Stimulated activated CD8-positive, alpha-beta memory T cell treated with anti-CD3 and anti-CD28 coated beads, Interleukin-12 subunit alpha, Interleukin-12 subunit beta, amount 100 ng/mL, for 1 hour (primary cell): ENCODE data around the gene NIPA2.

Experiments
- DNase-seq: peaks from one replicate; pipeline ENCODE4 v3.0.0-alpha.2; 2020; ENCODE audit warnings: low read depth

The NIPA2 gene

DNA sequence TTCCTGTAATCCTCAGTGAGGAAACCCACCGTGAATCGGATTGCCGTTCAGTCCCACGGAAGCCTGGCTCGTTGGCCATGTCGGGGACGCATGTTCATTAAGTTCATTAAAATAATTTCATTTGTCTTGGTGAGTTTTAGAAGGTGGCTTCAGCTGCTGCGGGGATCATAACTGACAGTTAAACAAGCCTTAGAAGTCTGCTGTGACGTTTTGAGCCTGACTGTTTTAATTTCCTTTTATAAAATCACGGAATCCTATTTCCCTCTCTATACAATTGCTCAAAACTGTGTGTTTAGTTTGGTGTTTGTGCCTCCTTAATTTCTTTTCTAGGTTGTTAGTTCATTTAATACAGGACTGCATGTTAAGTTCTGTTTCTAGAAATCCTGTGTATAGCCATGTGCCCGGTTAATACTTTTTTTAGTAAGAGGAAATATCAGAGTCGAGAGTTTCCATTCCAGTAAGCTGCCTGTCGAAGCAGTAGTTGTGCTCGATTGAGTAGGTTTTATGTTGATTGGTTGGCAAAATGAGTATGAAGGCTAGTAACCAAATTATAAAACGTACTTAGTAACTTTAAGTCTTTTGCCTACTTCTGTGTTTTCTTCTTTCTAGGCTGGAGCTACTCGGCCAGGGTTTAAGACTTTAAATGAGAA lies 705 bp downstream of the NIPA2 start:
- DNase-seq: no peak

DNA sequence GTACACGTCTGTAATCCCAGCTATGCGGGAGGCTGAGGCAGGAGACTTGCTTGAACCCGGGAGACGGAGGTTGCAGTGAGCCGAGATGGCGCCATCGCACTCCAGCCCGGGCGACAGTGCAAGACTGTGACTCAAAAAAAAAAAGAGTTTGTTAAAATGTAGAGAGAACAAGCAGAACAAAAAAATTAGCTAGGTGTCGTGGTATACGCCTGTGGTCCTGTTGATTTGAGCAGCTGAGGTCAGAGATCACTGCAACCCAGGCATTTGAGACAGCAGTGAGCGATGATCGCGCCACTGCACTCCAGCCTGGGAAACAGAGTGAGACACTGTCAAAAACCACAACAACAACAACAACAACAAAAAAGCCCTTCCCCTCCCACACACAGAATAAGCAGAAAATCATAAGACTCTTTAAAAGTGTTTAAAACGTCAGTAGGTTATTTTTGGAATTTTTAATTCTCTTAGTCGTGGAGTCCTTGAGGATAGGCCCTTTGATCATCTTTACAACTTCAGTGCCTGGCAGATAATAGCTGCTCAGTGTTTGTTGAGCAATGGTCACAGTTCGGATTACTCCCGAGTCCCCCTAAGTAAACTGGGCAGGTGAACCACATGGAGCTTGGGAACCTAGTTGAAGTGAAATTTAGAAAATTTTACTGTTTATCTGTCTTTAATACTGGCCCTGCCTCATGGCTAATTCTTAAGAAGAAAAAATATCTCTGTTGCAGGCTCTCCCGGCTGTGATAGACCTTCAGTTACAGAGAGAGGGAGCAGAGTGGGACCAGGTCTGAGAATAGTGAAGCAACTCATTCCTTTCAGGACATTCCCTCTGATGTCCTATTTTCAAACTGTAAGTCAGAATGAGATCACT lies 6.2 kb downstream of the NIPA2 start:
- DNase-seq: no peak

DNA sequence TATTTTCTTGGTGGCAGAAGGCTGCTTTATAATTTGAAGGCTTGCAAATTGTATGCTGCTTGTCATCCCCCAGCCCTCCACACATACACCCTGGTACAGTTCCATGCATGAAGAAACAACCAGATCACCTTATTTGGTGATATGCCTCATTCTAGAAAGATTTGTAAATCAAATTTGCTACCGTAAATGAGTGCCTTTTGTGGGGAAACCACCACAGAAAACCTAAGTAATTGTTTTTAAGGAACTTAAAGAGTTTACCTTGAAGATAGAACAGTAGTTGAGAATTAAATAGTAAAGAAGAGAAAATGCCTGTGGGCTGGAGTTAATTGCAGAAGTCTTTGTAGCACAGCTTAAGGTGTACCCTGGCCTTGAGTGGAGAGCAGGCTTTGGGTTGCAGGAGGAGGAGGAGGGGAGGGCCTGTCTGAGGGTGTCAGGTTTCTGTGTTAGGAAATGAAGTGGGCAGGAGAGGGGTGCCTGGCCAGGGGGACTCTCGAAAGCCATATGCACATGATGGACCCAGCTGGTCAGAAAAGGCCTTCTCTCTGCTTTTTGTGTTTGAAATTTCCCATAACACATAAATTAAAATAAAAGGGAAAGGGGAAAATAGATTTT lies 6.9 kb downstream of the NIPA2 start:
- DNase-seq: no peak

DNA sequence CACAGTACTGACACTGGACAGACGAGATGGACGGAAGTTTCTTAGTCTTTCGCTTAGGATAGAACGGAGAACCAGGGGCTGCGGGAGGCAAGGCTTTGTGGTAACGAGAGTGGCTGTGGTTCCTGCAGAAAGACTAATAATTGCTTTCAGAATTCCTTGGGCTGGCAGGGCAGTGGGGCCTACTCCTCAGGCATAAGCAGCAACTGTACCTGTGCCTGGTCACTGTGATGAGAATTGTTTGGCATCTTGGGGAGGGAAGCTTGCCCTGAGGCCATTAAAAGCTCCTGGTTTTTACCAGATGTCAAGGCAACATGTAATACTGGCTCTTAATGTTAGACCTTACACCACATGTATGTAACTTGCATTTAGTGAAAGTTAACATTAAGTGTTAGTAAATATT lies 7.6 kb downstream of the NIPA2 start:
- DNase-seq: no peak

DNA sequence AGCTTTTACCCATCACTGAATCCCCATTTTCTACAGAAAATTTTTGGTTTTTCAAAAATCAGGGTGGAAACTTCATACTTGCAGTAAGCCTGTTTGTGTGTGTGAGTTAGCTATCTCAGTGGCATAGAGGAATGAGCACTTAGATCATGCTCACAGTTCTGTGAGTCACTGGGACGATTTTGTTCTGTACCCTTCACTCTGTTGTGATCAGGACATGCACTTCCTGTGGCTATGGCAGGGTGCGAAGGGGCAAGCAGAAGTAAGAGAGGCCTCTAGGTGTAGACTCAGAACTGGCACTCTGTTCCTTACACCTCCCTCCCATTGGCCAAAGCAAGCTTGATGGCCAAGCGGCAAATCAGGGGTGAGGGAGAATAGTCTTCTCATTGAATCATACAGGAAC lies 11.6 kb downstream of the NIPA2 start:
- DNase-seq: no peak

DNA sequence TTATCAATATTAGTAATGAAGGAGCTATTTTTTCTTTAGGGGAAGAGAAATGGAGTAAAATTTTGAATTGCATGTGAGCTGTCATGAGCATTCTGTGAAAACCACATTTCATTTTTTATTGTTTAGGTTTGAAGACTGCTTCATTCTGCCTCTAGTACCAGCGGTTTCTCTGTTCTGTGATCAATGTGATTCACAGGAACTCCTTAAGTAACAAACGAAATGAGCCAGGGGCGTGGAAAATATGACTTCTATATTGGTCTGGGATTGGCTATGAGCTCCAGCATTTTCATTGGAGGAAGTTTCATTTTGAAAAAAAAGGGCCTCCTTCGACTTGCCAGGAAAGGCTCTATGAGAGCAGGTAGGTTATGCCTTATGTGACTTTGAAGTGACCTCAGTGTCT lies 13.0 kb downstream of the NIPA2 start:
- no peak for DNase-seq

DNA sequence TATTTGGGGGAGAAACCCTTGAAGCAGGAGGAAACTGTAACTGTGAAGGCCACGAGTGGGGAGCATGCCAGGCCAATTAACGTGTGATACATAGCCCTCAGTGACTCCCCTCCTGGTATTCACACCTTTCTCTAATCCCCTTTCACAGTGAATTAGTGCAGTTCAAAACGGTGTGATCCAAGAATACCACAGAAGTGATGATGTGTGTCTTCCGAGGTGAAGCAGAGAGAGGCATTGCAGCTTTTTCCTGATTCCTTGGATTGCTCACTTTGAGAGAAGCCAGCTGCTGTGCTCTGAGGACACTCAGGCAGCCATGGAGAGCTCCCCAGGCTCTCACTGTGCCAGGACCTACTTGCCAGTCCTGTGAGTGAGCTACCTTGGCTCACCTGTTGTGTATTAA lies 17.3 kb downstream of the NIPA2 start:
- DNase-seq: no peak

DNA sequence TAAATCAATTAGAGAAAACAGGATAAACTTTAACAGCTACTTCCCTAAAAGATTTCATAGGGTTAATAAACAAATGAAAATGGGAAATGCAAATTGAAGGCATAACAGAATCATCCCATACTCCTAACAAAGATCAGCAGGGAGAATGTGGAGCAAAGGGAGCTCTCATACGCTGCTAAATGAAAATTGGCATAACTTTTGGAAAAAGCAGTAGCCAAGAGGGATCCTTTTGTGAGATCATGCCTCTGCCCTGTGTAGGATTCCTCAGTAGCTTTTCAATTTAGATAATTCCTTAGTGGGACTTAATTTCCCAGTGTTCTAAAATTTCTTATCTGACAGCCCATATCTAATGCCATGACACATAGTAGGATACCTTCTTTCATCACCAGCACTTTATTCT lies 18.2 kb downstream of the NIPA2 start:
- DNase-seq: no peak

DNA sequence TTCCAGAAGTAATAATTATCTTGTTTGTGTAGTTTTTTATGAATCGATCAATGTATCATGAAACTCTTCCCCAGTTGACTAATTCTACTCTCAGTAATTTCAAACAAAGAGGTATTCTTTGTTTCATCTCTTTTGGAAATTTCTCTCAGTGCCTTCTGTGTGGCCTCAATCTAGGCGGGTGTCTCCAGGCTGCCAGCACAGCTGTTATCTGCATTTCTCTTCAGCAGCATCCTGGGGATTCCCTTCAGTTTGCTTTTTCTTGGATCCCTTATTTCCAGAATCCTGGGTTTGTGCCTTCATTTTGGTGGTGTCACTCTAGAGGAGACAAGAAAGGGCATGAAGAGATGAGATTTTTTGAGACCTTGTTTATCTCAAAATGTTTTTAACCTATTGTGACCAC lies 22.7 kb downstream of the NIPA2 start:
- no peak for DNase-seq

DNA sequence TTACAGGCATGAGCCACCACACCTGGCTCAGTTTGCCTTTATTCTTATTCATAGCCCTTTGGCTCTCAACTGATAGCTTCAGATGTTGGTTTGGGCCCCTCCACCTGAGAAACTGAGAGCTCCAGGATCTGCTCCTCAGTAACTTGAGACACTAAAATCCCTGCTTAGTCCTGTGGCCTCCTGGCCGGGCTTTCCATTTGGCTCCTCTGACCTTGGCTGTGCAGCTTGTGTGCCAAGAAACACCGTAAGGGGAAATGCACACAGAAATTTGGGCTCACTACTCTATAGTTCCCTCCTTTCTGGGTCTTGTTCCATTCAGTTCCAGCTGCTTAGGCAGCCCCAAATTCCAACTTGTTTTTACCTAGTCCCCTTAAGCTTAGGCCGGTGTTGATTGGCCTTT lies 24.9 kb downstream of the NIPA2 start:
- no peak for DNase-seq

DNA sequence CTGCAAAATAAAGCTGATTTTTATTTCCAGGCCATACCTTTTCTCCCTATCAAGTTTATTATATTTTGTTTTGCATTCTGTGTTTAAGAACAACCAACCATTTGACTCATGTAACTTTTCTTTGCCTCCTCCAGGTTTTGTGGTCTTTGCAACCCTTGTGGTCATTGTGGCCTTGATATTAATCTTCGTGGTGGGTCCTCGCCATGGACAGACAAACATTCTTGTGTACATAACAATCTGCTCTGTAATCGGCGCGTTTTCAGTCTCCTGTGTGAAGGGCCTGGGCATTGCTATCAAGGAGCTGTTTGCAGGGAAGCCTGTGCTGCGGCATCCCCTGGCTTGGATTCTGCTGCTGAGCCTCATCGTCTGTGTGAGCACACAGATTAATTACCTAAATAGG lies 27.6 kb downstream of the NIPA2 start:
- no peak for DNase-seq

DNA sequence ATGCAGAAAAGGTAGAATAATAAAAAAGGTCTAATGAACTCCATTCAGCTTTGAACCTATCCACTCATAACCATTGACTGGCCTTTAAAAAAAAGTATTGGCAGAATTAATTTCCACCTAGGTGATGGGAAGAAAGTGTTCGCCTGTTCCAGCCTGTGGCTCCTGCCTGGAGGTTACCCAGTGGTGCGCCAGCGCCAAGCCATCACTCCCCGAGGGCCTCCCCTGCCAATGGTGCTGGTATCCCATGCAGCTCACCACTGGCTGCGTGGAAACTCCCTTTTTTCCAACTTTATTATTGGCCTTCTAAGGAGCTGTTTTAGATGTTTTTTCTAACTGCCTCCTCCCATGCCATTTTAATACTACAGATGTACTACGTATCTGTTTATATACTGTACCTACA lies 29.4 kb downstream of the NIPA2 start:
- DNase-seq: no peak

DNA sequence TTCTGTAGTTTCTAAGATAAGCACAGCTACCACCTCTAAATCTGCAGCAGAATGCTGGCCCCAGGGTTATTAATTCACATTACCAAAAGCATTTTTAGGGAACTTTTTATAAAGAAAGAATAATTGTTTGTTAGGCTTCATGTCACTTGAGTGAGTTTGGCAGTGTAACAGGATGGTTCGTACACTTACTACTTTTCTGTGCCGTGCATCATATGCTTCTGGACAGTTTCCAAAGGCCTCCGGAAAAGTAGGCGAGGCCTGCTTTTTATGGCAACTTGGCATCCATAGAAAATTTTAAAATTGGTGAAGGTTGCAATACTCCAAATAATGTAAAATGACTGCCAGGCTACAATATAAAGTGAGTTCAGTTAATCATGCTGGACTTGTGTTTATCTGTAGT lies 30.0 kb downstream of the NIPA2 start:
- no peak for DNase-seq

DNA sequence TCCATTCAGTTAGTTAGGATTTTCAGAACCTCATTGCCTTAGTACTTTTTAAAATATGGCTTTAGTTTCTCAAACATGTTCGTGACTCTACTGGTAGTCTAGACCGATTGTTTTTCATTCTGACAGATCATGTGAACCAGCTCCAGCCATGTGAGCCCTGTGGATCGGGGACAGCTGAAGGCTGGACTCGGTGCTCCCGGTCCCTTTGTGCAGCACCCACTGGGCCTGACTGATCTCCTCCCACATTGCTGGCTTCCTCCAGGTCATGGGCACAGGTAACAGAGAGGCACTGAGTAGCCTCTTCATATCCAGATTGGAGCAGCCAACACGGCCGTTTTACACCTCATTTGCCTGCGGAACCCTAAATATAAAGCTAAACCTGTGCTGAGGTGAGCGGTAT lies 30.5 kb downstream of the NIPA2 start:
- DNase-seq: no peak

DNA sequence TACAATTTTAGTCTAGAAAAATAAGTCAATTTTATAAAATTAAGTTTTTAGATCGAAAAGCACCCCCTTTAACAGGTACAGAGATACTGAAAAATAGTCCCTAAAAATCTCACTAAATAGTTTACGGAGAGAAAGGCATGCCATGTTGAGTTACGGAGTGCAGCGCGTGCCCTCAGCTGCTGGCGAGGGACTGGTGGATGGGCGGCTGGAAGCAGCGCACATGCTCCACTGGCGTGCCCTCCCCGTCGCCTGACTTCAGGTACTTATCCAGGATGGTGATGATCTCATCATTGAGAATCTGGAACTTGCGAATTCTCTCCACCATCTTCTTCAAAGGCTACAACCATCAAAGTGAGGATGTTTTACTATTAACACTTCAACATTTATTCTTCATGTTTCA lies 31.4 kb downstream of the NIPA2 start:
- DNase-seq: no peak

DNA sequence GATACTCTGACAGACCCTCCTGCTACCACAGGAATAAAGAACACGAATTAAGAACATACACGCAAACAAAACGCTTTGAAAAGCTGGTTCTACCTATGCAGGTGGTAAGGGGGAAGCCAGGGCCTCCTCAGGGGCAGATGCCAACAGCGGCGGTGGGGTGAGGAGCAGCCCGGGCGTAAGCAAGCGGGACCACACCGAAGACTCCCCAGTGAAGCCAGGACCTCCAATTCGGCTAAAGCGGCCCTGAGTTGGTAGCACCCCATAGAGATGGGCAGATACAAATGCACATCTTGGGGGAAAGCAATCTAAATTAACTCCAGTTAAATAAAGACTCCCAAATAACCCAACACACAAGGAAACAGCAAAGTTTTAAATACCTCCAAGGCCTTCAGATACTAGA lies 32.4 kb downstream of the NIPA2 start:
- DNase-seq: no peak

DNA sequence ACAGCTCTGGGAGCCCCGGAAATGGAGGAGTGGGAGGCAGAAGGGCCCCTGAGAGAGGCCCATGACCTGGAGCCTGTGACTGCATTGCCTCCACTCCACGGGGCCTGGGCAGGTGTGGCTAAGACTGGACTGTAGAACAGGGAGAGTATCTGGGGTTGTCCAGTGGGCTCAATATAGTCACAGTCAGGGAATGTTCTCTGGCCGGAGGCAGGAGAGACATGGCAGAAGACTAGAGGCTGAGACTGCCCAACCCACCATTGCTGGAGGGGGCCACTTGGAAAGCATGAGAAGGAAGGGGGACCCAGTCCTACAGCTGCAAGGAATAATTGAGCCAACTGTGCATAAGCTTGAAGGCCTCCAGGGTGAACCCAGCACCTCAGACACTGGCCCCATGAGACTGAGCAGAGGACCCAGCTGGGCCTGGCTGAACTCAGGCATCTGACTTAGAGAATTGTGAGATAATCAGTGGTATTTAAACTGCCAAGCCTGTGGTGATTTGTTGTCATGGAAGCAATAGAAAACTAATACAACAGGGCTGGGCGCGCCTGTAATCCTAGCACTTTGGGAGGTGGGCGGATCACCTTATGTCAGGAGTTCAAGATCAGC lies 33.1 kb downstream of the NIPA2 start:
- no peak for DNase-seq

DNA sequence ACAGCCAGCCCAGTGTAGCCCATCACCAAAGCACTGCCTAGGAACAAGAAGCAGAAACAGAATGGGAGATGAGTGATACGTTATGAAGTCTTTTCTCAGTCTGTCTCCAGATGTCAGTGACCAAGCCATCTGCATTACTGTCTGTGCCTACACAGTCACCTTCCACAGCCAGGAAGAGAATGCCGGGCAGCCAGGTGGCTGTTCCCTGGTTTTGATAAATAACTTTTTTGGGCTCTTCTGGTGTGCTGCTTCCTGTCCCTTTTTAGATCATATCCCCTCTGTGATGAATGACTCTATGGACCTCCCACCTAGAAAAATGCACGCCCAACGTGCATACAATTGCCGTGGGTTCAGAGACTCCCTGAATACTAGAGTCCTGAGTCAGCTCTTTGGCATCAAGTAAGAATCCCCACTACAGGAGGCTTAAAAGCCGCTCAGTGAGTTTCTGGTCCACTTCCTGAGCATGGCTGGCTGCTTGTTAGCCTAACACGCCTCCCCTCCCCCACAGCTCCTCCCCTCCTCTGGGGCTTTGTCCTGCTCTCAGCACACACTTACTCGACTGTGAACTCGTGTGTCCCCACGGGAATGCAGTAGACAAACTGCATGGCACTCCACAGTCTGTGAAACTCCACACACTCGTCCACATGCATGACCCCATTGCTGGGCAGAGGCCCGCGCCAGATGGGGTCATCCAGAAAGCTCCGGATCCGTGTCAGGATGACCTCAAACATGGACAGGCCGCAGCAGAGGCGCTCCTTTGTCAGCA lies 34.7 kb downstream of the NIPA2 start:
- no peak for DNase-seq

DNA sequence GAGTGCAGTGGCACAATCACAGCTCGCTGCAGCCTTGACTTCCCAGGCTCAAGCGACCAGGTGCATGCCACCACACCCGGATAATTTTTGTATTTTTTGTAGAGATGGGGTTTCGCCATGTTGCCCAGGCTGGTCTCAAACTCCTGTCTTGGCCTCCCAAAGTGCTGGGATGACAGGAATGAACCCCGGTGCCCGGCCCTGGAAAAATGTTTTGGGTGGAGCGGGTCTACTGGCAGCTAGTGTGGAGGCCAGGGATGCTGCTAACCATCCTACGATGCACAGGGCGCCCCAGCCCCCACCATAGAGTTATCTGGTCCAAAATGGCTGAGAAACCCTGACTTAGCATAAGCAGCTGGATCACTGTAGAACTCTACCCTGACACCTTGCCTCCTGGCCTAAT lies 35.4 kb downstream of the NIPA2 start:
- no peak for DNase-seq

DNA sequence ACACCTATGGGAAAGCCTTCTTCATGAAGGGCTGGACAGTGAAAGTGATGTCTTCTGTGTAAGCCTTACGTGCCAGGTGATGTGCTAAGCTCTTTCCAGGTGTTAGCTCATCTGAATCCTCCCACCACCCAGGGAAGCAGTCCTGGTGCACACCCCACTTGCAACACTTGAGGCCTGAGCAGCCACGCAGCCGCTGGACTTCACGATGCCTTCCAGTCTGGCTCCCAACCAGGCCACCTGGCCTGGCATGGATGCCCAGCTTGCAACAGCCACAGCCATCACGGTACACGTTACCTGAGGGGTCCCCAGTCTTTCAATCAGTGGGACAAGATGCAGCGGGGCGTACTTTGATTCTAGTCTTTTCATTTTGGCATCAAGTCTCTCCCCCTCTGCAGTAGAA lies 35.8 kb downstream of the NIPA2 start:
- no peak for DNase-seq

DNA sequence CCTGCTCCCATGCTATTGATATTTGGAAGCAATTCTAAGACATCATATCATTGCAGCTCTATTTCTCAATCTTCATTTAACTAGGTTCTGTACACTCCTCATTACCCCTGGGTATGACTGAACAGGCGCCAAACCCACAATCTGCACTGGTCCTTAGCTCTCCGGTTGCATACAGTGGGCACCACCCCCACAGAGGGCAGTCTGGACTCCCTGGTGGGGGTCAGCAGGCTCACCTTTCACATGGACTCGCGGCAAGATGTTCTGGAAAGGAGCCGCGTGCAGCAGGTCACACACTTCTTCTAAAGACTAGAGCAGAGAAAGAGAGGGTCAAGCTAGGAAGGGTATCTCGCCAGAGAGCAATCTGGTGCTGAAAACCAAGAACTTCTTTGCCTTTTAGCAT lies 36.5 kb downstream of the NIPA2 start:
- DNase-seq: no peak

DNA sequence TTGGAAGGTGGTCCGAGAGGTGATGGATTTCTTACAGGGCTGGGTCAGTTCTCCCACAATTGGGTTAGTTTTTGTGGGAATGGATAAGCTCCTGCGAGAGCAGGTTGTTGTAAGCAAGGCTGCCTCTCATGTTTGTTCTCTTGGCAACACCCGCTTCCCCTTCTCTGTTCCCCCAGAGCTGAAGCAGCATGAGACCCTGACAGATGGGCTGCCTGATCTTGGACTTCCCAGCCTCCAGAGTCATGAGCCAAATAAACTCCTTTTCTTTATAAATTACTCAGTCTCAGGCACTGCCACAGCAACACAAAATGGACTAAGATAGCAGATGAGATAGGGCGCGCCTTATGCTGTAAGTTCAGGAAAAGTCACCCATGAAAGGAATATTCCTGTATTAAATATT lies 38.7 kb downstream of the NIPA2 start:
- no peak for DNase-seq
